ENCODE measurements around the gene PARD6G.
"Not testable (repeated sequence)": the region's sequence is repeated elsewhere in the genome, so short reads cannot be mapped to it uniquely, and the experiment has no call there.

The PARD6G gene

GRCh38 chr18:80247393-80247841, at the start of gene PARD6G:
TSS of gene PARD6G (minus strand) at chr18:80247514. CDS start at chr18:80247348, 166 bp downstream.
- peak; percentile 64 for DNase-seq
- in situ Hi-C loops (cut with HindIII; ENCODE audit: low pct_ligation_motif_present, low pct_unique_long_range_greater_than_20kb, low sequenced_read_pairs), result no loop called here

- in situ Hi-C loops (cut with HindIII; ENCODE audit: low pct_ligation_motif_present, low pct_unique_long_range_greater_than_20kb, low sequenced_read_pairs), result not testable (repeated sequence)
- DNase-seq, result peak; percentile 25
Measured at GRCh38 chr18:80262241-80263033, 15.1 kb upstream of the PARD6G start.

- in situ Hi-C loops (cut with HindIII; ENCODE audit: low pct_ligation_motif_present, low pct_unique_long_range_greater_than_20kb, low sequenced_read_pairs), result no loop called here
- DNase-seq, result no peak
Measured at GRCh38 chr18:80259610-80260009, 12.3 kb upstream of the PARD6G start.

GRCh38 chr18:80258640-80259039, 11.3 kb upstream of the PARD6G start:
- in situ Hi-C loops (cut with HindIII; ENCODE audit: low pct_ligation_motif_present, low pct_unique_long_range_greater_than_20kb, low sequenced_read_pairs), result no loop called here
- no peak for DNase-seq

GRCh38 chr18:80257579-80258543, 10.5 kb upstream of the PARD6G start:
- in situ Hi-C loops (cut with HindIII; ENCODE audit: low pct_ligation_motif_present, low pct_unique_long_range_greater_than_20kb, low sequenced_read_pairs), result not testable (repeated sequence)
- DNase-seq, result peak; percentile 69

GRCh38 chr18:80254971-80255500, 7.7 kb upstream of the PARD6G start:
- DNase-seq, result no peak
- in situ Hi-C loops (cut with HindIII; ENCODE audit: low pct_ligation_motif_present, low pct_unique_long_range_greater_than_20kb, low sequenced_read_pairs), result no loop called here

- in situ Hi-C loops (cut with HindIII; ENCODE audit: low pct_ligation_motif_present, low pct_unique_long_range_greater_than_20kb, low sequenced_read_pairs), result no loop called here
Measured at GRCh38 chr18:80253871-80254492, 6.7 kb upstream of the PARD6G start.

GRCh38 chr18:80253236-80253635, 5.9 kb upstream of the PARD6G start:
- in situ Hi-C loops (cut with HindIII; ENCODE audit: low pct_ligation_motif_present, low pct_unique_long_range_greater_than_20kb, low sequenced_read_pairs), result no loop called here
- no peak for DNase-seq

More at GRCh38 chr18:80253871-80254492, 6.7 kb upstream of the PARD6G start:
- no peak for DNase-seq

- in situ Hi-C loops (cut with HindIII; ENCODE audit: low pct_ligation_motif_present, low pct_unique_long_range_greater_than_20kb, low sequenced_read_pairs), result no loop called here
- no peak for DNase-seq
Measured at GRCh38 chr18:80252136-80252535, 4.8 kb upstream of the PARD6G start.

GRCh38 chr18:80251700-80252099, 4.4 kb upstream of the PARD6G start:
- no peak for DNase-seq
- in situ Hi-C loops (cut with HindIII; ENCODE audit: low pct_ligation_motif_present, low pct_unique_long_range_greater_than_20kb, low sequenced_read_pairs), result no loop called here

GRCh38 chr18:80250740-80251364, 3.5 kb upstream of the PARD6G start:
- no peak for DNase-seq

GRCh38 chr18:80249217-80250093, 2.1 kb upstream of the PARD6G start:
- in situ Hi-C loops (cut with HindIII; ENCODE audit: low pct_ligation_motif_present, low pct_unique_long_range_greater_than_20kb, low sequenced_read_pairs), result no loop called here
- DNase-seq, result no peak

More at GRCh38 chr18:80250740-80251364, 3.5 kb upstream of the PARD6G start:
- in situ Hi-C loops (cut with HindIII; ENCODE audit: low pct_ligation_motif_present, low pct_unique_long_range_greater_than_20kb, low sequenced_read_pairs), result no loop called here

- no peak for DNase-seq
- in situ Hi-C loops (cut with HindIII; ENCODE audit: low pct_ligation_motif_present, low pct_unique_long_range_greater_than_20kb, low sequenced_read_pairs), result no loop called here
Measured at GRCh38 chr18:80246445-80247392, 595 bp downstream of the PARD6G start.

GRCh38 chr18:80245781-80246444, 1.4 kb downstream of the PARD6G start:
- in situ Hi-C loops (cut with HindIII; ENCODE audit: low pct_ligation_motif_present, low pct_unique_long_range_greater_than_20kb, low sequenced_read_pairs), result no loop called here
- no peak for DNase-seq

- in situ Hi-C loops (cut with HindIII; ENCODE audit: low pct_ligation_motif_present, low pct_unique_long_range_greater_than_20kb, low sequenced_read_pairs), result no loop called here
- DNase-seq, result no peak
Measured at GRCh38 chr18:80244956-80245730, 2.2 kb downstream of the PARD6G start.

Measured in ACHN (cell line).